IPS DF 6.9 (cell line): ENCODE results near the gene CHRM1.

ENCODE experiments used
- DNase-seq: peaks from one replicate; pipeline ENCODE4 v3.0.0-alpha.2; 2013; ENCODE audit warnings: low read depth, low spot score
- H3K27ac ChIP-seq: one replicate; pipeline ENCODE4 v1.5.1; 2013; ENCODE audit warnings: low read length, control low read depth
- H3K27me3 ChIP-seq: 2 replicates; pipeline ENCODE4 v1.6.1; 2013; ENCODE audit warnings: mild to moderate bottlenecking, low read length; ENCODE audit not compliant: control insufficient read depth, insufficient read depth
- H3K36me3 ChIP-seq: 2 replicates; pipeline ENCODE4 v1.6.1; 2013; ENCODE audit warnings: low read length; ENCODE audit not compliant: control insufficient read depth, insufficient read depth
- H3K4me1 ChIP-seq: 2 replicates; pipeline ENCODE4 v1.6.1; 2013; ENCODE audit warnings: low read length; ENCODE audit not compliant: control insufficient read depth, insufficient read depth
- H3K4me3 ChIP-seq: 2 replicates; pipeline ENCODE4 v1.5.1; 2013; ENCODE audit warnings: mild to moderate bottlenecking, low read length
- H3K9me3 ChIP-seq: 2 replicates; pipeline ENCODE4 v1.6.1; 2013; ENCODE audit warnings: low read length, inconsistent platforms; ENCODE audit not compliant: control insufficient read depth, insufficient read depth
- WGBS: extraction: QIAGEN DNeasy Blood & Tissue Kit; methylation state at CpG from one replicate; pipeline ENCODE4 v1.1.7; 2013; ENCODE audit warnings: mixed read lengths, missing lambda C conversion rate; ENCODE audit not compliant: insufficient read length, insufficient coverage; 5-methylcytosine and 5-hydroxymethylcytosine counted together

CHRM1 gene

GRCh38 chr11:62921201-62921572, at the start of gene CHRM1:
Gene CHRM1 (minus strand): TSS chr11:62921363. CDS start chr11:62911100, 10,263 bp downstream.
- no peak for DNase-seq

DNA sequence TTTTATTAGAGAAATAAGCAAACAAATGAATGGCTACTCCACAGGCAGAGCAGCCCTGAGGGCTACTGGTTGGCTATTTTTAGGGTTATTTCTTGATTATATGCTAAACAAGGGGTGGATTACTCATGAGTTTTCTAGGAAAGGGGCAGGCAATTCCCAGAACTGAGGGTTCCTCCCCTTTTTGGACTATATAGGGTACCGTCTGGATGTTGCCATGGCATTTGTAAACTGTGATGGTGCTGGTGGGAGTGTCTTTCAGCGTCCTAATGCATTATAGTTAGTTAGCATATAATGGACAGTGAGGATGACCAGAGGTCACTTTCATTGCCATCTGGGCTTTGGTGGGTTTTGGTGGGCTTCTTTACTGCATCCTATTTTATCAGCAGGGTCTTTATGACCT, 44.4 kb upstream of the CHRM1 start:
- Histone ChIP-seq H3K27ac (no peak overlapping the region), H3K36me3 (no peaks in the 10 kb centered on the region), H3K9me3 (no peaks in the 10 kb centered on the region), H3K4me3 (no peak overlapping the region), H3K4me1 (no peaks in the 10 kb centered on the region), H3K27me3 (no peaks in the 10 kb centered on the region)
- no CpG with 5 or more reads among the region's 2 CpGs for WGBS
- no peak for DNase-seq

More at GRCh38 chr11:62921201-62921572, at the start of gene CHRM1:
- H3K36me3 ChIP-seq, result no peaks in the 10 kb centered on the region
- peaks cover 13% of the 10 kb centered on the region; the same call in 1 of the 2 replicates for H3K27me3 ChIP-seq
- WGBS, result no CpG with 5 or more reads among the region's 9 CpGs
- no peaks in the 10 kb centered on the region for H3K9me3 ChIP-seq
- H3K4me1 ChIP-seq, result no peaks in the 10 kb centered on the region
- H3K4me3 ChIP-seq, result no peak within 1 kb of the TSS
- no peak within 1 kb of the TSS for H3K27ac ChIP-seq

DNA sequence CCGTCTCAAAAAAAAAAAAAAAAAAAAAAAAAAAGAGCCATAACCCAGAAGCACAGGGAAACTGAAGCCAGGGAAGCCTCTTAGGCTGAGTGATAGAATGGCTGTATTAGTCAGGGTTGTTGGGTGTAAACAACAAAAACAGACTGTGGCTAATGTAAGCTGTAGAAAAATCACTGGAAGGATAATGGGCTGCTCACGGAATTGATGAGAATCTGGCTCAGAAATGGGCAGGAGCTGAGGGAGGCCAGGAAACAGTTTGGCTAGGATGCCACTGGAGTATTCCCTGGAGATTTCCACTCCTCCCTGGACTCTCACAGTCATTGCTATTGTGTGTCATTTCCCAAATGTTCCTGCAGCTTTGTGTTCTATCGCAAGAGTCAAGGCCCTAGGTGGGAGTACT, 41.2 kb upstream of the CHRM1 start:
- no peaks in the 10 kb centered on the region for H3K27me3 ChIP-seq
- no peaks in the 10 kb centered on the region for H3K4me1 ChIP-seq
- DNase-seq, result no peak
- no peak overlapping the region for H3K27ac ChIP-seq
- WGBS, result no CpG with 5 or more reads among the region's 3 CpGs
- H3K36me3 ChIP-seq, result no peaks in the 10 kb centered on the region
- H3K9me3 ChIP-seq, result no peaks in the 10 kb centered on the region
- H3K4me3 ChIP-seq, result no peak overlapping the region

GRCh38 chr11:62961017-62961570, 39.9 kb upstream of the CHRM1 start:
- no CpG with 5 or more reads among the region's 4 CpGs for WGBS
- H3K4me3 ChIP-seq, result no peak overlapping the region
- no peak for DNase-seq
- no peaks in the 10 kb centered on the region for H3K4me1 ChIP-seq
- no peak overlapping the region for H3K27ac ChIP-seq
- H3K27me3 ChIP-seq, result no peaks in the 10 kb centered on the region
- no peaks in the 10 kb centered on the region for H3K9me3 ChIP-seq
- no peaks in the 10 kb centered on the region for H3K36me3 ChIP-seq

DNA sequence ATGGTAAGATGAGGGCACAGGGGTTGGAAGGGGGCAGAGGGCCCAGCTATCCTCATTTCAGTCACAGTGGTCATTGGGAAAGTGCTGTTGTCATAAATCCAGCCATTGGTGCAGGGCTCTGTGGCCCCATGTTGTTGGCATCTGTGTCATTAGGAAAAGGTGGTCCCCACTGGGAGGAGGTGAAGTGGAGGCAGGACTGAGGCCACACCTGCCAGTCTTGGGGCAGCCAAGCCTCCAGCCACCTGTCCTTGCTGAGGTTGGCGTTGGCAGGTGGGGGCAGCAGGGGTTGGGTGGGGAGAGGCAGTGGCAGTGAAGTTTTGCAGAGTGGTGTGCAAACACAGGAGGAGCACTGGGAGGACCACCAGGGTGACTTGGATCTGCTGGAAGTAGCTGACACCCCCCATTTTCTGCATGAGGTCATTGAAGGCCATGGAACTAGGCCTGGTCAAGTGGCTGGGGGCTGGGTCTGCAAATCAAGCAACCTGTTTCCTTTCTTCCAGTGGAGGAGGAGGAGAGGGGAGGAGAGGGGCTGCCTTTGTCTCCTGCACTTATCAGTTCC, 38.3 kb upstream of the CHRM1 start:
- H3K27ac ChIP-seq, result no peak overlapping the region
- no peak for DNase-seq
- WGBS, result no CpG with 5 or more reads among the region's 1 CpG
- H3K4me1 ChIP-seq, result no peaks in the 10 kb centered on the region
- no peaks in the 10 kb centered on the region for H3K36me3 ChIP-seq
- no peak overlapping the region for H3K4me3 ChIP-seq
- no peaks in the 10 kb centered on the region for H3K9me3 ChIP-seq
- H3K27me3 ChIP-seq, result no peaks in the 10 kb centered on the region

GRCh38 chr11:62958547-62959421, 37.6 kb upstream of the CHRM1 start:
- no peak for DNase-seq
- Histone ChIP-seq H3K36me3 (no peaks in the 10 kb centered on the region), H3K4me1 (no peaks in the 10 kb centered on the region), H3K27me3 (no peaks in the 10 kb centered on the region), H3K27ac (no peak overlapping the region), H3K4me3 (no peak overlapping the region), H3K9me3 (no peaks in the 10 kb centered on the region)
- WGBS, result no CpG with 5 or more reads among the region's 11 CpGs

GRCh38 chr11:62957147-62957546, 36.0 kb upstream of the CHRM1 start:
- no CpG with 5 or more reads among the region's 2 CpGs for WGBS
- no peak overlapping the region for H3K27ac ChIP-seq

GRCh38 chr11:62954478-62954877, 33.3 kb upstream of the CHRM1 start:
- no peak for DNase-seq
- WGBS, result no CpG with 5 or more reads among the region's 5 CpGs
- no peaks in the 10 kb centered on the region for H3K4me1 ChIP-seq
- H3K27ac ChIP-seq, result no peak overlapping the region
- H3K4me3 ChIP-seq, result no peak overlapping the region
- no peaks in the 10 kb centered on the region for H3K27me3 ChIP-seq
- no peaks in the 10 kb centered on the region for H3K36me3 ChIP-seq
- H3K9me3 ChIP-seq, result no peaks in the 10 kb centered on the region

More at GRCh38 chr11:62957147-62957546, 36.0 kb upstream of the CHRM1 start:
- Histone ChIP-seq H3K4me1 (no peaks in the 10 kb centered on the region), H3K9me3 (no peaks in the 10 kb centered on the region), H3K36me3 (no peaks in the 10 kb centered on the region), H3K4me3 (no peak overlapping the region), H3K27me3 (no peaks in the 10 kb centered on the region)
- no peak for DNase-seq

- Histone ChIP-seq H3K27ac (no peak overlapping the region), H3K4me3 (no peak overlapping the region)
- no CpG with 5 or more reads among the region's 4 CpGs for WGBS
Measured at GRCh38 chr11:62953811-62954210, 32.6 kb upstream of the CHRM1 start.

GRCh38 chr11:62948765-62949320, 27.7 kb upstream of the CHRM1 start:
- no peak overlapping the region for H3K4me3 ChIP-seq
- H3K9me3 ChIP-seq, result no peaks in the 10 kb centered on the region
- DNase-seq, result no peak
- H3K4me1 ChIP-seq, result no peaks in the 10 kb centered on the region
- H3K36me3 ChIP-seq, result no peaks in the 10 kb centered on the region
- WGBS, result no CpG with 5 or more reads among the region's 7 CpGs
- no peaks in the 10 kb centered on the region for H3K27me3 ChIP-seq
- no peak overlapping the region for H3K27ac ChIP-seq

More at GRCh38 chr11:62953811-62954210, 32.6 kb upstream of the CHRM1 start:
- no peaks in the 10 kb centered on the region for H3K4me1 ChIP-seq
- H3K27me3 ChIP-seq, result no peaks in the 10 kb centered on the region
- no peaks in the 10 kb centered on the region for H3K9me3 ChIP-seq
- DNase-seq, result no peak
- no peaks in the 10 kb centered on the region for H3K36me3 ChIP-seq
